Esophagus (tissue), 2 donors: ENCODE results near the gene SLC25A51. TPM values are rescaled to one million over a fixed set of nuclear protein-coding genes. Genes with fewer than 3 reads are reported as not detected.
A peak's percentile ranks its signal among the peaks of the same experiment; 100 is the strongest.

Source experiments
- H3K27ac ChIP-seq, 2 donors: one replicate each; pipeline ENCODE4 v1.5.1; 2013; ENCODE audit warnings: low read depth in 2 of 2, mild to moderate bottlenecking in 2 of 2, inconsistent platforms in 1 of 2, low read length in 1 of 2, moderate library complexity in 1 of 2
- H3K27me3 ChIP-seq, 2 donors: one replicate each; pipeline ENCODE4 v1.6.1; 2013; ENCODE audit warnings: low read length in 2 of 2, control low read depth in 1 of 2, mild to moderate bottlenecking in 1 of 2; ENCODE audit not compliant: insufficient read depth in 2 of 2, control insufficient read depth in 1 of 2
- H3K36me3 ChIP-seq, 2 donors: one replicate each; pipeline ENCODE4 v1.6.1; 2013; ENCODE audit warnings: low read length in 1 of 2; ENCODE audit not compliant: control insufficient read depth in 2 of 2, insufficient read depth in 2 of 2
- H3K4me1 ChIP-seq, 2 donors: one replicate each; pipeline ENCODE4 v1.6.1; 2013; ENCODE audit warnings: low read length in 1 of 2; ENCODE audit not compliant: control insufficient read depth in 2 of 2, insufficient read depth in 2 of 2
- H3K4me3 ChIP-seq, 2 donors: one replicate each; pipeline ENCODE4 v1.5.1; 2013; ENCODE audit warnings: low read length in 2 of 2, mild to moderate bottlenecking in 2 of 2, low read depth in 1 of 2, moderate library complexity in 1 of 2
- H3K9me3 ChIP-seq, 2 donors: one replicate each; pipeline ENCODE4 v1.6.1; 2013; ENCODE audit warnings: mild to moderate bottlenecking in 2 of 2, low read depth in 1 of 2, low read length in 1 of 2, moderate library complexity in 1 of 2; ENCODE audit not compliant: control insufficient read depth in 2 of 2, insufficient read depth in 1 of 2
- WGBS, 2 donors: extraction: QIAGEN DNeasy Blood & Tissue Kit; methylation state at CpG; one replicate each; pipeline ENCODE4 v1.1.7; 2013; 5-methylcytosine and 5-hydroxymethylcytosine counted together
- polyA plus RNA-seq, 2 donors: library from polyadenylated mRNA; stranded (reverse); fragments of 200-250 nt; gene quantifications; one replicate each; pipeline ENCODE4 v1.2.3, GENCODE V29; 2013
- donor health status: healthy with polysubstance abuse.
- donor health status: Bipolar disorder and iron deficiency.

Gene SLC25A51
- polyA plus RNA-seq, 2 donors: 3.5 to 5.7 TPM

DNA sequence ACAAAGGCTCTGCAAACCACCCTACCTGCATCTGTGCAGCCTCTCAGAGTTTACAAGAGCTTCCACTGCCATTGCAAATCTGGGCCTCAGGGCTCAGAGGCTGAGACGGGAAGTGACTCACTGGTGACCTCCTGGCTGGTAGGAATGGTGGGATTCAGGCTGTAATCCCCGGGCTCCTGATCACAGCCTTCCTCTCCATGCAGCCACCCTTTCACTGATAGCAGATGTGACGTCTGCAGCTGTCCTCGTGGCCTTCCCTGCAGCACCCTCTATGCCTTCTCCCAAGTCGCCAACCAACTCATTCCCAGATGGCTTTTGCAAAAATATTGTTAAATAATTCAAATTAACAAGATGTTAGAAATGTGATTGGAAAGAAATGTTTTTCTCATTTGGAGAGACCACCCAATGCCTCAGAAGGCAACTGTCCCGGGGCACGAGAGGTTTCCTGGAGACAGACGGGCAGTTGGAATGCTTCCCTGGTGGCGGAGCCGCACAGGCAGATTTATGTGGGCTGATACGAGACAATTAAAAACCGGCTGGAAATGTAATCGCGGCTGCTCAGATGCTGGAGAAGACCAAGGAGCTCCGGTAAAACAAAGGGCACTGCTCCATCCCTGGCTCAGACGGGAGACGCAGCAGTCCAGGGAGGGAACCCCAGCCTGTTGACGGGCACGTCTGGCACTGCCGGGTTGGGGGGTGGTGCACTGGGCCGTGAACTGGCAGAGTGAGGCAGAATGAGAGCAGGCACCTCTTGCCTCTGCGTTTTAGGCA lies 34.4 kb upstream of the SLC25A51 start:
- WGBS, 2 donors: 35 to 51% methylated on average over 22 of the region's 22 CpGs
- Histone ChIP-seq H3K27ac (peak overlapping the region in 1 of 2 donors; percentile 3), H3K27me3 (no peaks in the 10 kb centered on the region), H3K36me3 (peaks cover 0 to 5% of the 10 kb centered on the region in 2 donors), H3K4me3 (no peak overlapping the region), H3K4me1 (peaks cover 4 to 6% of the 10 kb centered on the region in 2 donors), H3K9me3 (no peaks in the 10 kb centered on the region)

DNA sequence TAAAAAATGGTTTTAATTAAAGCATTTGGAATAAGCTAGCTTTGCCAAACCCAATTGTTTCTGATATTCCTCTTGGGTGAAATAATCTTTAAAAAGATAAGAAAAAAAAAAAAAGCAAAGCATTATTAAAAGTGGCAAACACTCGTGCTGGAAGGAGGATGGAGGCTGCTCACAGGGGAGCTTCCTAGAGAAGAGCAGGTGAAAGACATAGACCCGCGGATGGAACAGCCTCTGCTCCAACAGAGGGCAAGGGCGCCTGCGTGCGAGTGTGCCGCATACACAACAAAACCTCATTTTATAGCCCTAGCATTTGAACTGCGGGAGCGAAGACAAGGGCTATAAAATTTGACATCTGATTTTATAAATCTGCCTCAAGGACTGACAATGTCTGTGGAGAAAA lies 33.4 kb upstream of the SLC25A51 start:
- Histone ChIP-seq H3K27ac (no peak overlapping the region), H3K9me3 (no peaks in the 10 kb centered on the region), H3K4me1 (peaks cover 0 to 3% of the 10 kb centered on the region in 2 donors), H3K36me3 (peaks cover 0 to 3% of the 10 kb centered on the region in 2 donors), H3K4me3 (no peak overlapping the region), H3K27me3 (no peaks in the 10 kb centered on the region)
- 76 to 88% methylated on average over 9 of the region's 9 CpGs for WGBS, 2 donors

GRCh38 chr9:37936965-37937364 lies 33.0 kb upstream of the SLC25A51 start:
- H3K36me3 ChIP-seq: peaks cover 0 to 2% of the 10 kb centered on the region in 2 donors
- WGBS, 2 donors: 37 to 52% methylated on average over 4 of the region's 4 CpGs

GRCh38 chr9:37936376-37936775 lies 32.4 kb upstream of the SLC25A51 start:
- WGBS, 2 donors: 73 to 78% methylated on average over 5 of the region's 5 CpGs
- no peak overlapping the region for H3K4me3 ChIP-seq

More at GRCh38 chr9:37936965-37937364, 33.0 kb upstream of the SLC25A51 start:
- Histone ChIP-seq H3K4me1 (peaks cover 0 to 2% of the 10 kb centered on the region in 2 donors), H3K27me3 (no peaks in the 10 kb centered on the region), H3K27ac (no peak overlapping the region), H3K4me3 (no peak overlapping the region), H3K9me3 (no peaks in the 10 kb centered on the region)

DNA sequence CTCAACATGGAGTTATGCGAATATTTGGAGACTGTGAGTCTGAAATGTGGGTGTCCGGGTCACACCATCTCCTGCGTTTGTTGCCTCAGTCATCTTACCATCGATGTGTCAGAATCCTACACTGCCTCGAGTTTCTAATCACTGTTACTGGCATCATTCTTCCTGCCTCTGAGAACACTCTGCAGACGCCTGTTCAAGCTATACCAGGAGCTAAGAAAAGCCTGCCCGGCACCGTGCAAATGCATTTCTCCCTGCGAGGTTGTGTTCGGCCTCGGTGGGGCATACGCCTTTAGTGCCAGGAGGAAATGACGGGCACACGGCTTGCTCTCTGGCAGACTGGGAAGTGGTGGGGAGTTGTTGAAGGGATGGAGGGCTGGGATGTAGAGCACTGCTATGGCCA lies 31.2 kb upstream of the SLC25A51 start:
- peaks cover 0 to 2% of the 10 kb centered on the region in 2 donors for H3K36me3 ChIP-seq
- WGBS, 2 donors: 88 to 91% methylated on average over 14 of the region's 14 CpGs

More at GRCh38 chr9:37936376-37936775, 32.4 kb upstream of the SLC25A51 start:
- no peaks in the 10 kb centered on the region for H3K9me3 ChIP-seq
- peaks cover 0 to 2% of the 10 kb centered on the region in 2 donors for H3K36me3 ChIP-seq
- no peaks in the 10 kb centered on the region for H3K27me3 ChIP-seq
- H3K27ac ChIP-seq: no peak overlapping the region
- H3K4me1 ChIP-seq: peaks cover 0 to 2% of the 10 kb centered on the region in 2 donors

GRCh38 chr9:37931592-37931991 lies 27.7 kb upstream of the SLC25A51 start:
- H3K27me3 ChIP-seq: no peaks in the 10 kb centered on the region
- H3K27ac ChIP-seq: no peak overlapping the region
- no peaks in the 10 kb centered on the region for H3K9me3 ChIP-seq
- peaks cover 0 to 4% of the 10 kb centered on the region in 2 donors for H3K4me1 ChIP-seq
- no peak overlapping the region for H3K4me3 ChIP-seq
- WGBS, 2 donors: 95 to 97% methylated on average over 5 of the region's 5 CpGs
- peaks cover 2 to 8% of the 10 kb centered on the region in 2 donors for H3K36me3 ChIP-seq

More for the DNA sequence above, 31.2 kb upstream of the SLC25A51 start:
- no peaks in the 10 kb centered on the region for H3K27me3 ChIP-seq
- peaks cover 0 to 2% of the 10 kb centered on the region in 2 donors for H3K4me1 ChIP-seq
- H3K9me3 ChIP-seq: no peaks in the 10 kb centered on the region
- H3K27ac ChIP-seq: no peak overlapping the region
- H3K4me3 ChIP-seq: no peak overlapping the region

DNA sequence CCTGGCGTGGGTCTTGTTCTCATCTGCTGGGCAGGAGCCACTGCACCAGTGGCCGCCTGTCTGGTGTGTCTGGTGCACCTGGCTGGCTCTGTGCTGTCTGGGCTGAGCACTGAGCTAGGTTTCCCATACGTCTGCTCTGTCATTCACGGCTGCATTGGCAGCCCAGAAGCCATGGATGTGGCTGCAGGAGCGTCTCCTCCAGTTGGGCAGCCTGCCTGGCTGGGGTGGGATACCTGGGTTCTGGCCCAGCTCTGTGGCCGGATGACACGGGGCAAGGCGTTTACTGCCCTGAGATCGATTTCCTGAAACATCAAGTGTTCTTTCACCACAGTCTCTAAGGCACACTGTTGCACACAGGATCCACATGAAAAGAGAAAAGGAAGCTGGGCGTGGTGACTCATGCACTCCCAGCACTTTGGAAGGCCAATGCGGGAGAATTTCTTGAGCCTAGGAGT lies 25.5 kb upstream of the SLC25A51 start:
- Histone ChIP-seq H3K4me3 (no peak overlapping the region), H3K27me3 (no peaks in the 10 kb centered on the region), H3K27ac (peak overlapping the region in 1 of 2 donors; percentile 37), H3K4me1 (peaks cover 0 to 13% of the 10 kb centered on the region in 2 donors), H3K36me3 (peaks cover 2 to 16% of the 10 kb centered on the region in 2 donors), H3K9me3 (no peaks in the 10 kb centered on the region)
- 41 to 65% methylated on average over 11 of the region's 11 CpGs for WGBS, 2 donors

GRCh38 chr9:37928552-37929430 lies 24.9 kb upstream of the SLC25A51 start:
- peak overlapping the region in 1 of 2 donors; percentile 37 for H3K27ac ChIP-seq
- H3K27me3 ChIP-seq: no peaks in the 10 kb centered on the region
- 78 to 86% methylated on average over 20 of the region's 20 CpGs for WGBS, 2 donors
- H3K9me3 ChIP-seq: no peaks in the 10 kb centered on the region
- peaks cover 0 to 13% of the 10 kb centered on the region in 2 donors for H3K4me1 ChIP-seq
- H3K36me3 ChIP-seq: peaks cover 2 to 16% of the 10 kb centered on the region in 2 donors
- H3K4me3 ChIP-seq: no peak overlapping the region
